Measurements from ENCODE around the gene CR1. TPM values are rescaled to one million over a fixed set of nuclear protein-coding genes. Genes with fewer than 3 reads are reported as not detected.

CR1 gene
- total and polyA plus RNA-seq, 2 of the 8 experiments (the other 6 are each of a cell fraction or from before 2014, with no cell fraction given): 0.15 to 0.22 TPM

- peaks cover 4 to 13% (median 11%) of the 10 kb centered on the region in 4 experiments; a peak in 6 of 7 replicates for H3K27me3 ChIP-seq (replicated peaks in 1 of 4; ENCODE audit: control insufficient read depth in 3 of 4, extremely low read depth in 1 of 4, insufficient read depth in 3 of 4, low read length in 3 of 4)
- no peak overlapping the region for H2BK12ac ChIP-seq (ENCODE audit: low read depth, low read length)
- FAIRE-seq: no peak
- ChIA-PET POLR2A (ENCODE audit: partially characterized antibody) (interaction anchor here (0.6 kb wide), 1 partner anchor 96 kb away, joined by 5 read pairs; no protein-coding TSS in a partner anchor), CTCF (ENCODE audit: partially characterized antibody) (interaction anchor here (0.6 to 1.6 kb wide), 6 partner anchors 8 to 279 kb away, joined by 3 to 5 read pairs (median 3); partner anchors contain the start of gene CR2)
- H3K23me2 ChIP-seq (ENCODE audit: low read depth, low read length): peaks cover 4% of the 10 kb centered on the region; the same call in 1 of the 2 replicates
- no peak overlapping the region for H4K91ac ChIP-seq (replicated peaks; ENCODE audit: insufficient read length, low read length)
- no peak overlapping the region for H3K4ac ChIP-seq (replicated peaks; ENCODE audit: insufficient read length, low read depth, low read length)
- no peak overlapping the region for H3K23ac ChIP-seq (ENCODE audit: insufficient read length)
- peaks cover 0 to 3% (median under 1%) of the 10 kb centered on the region in 4 experiments; a peak in 4 of 7 replicates for H3K4me1 ChIP-seq (replicated peaks in 1 of 4; ENCODE audit: control insufficient read depth in 3 of 4, insufficient read depth in 4 of 4, low read length in 3 of 4)
- H3K4me2 ChIP-seq (ENCODE audit: insufficient read depth in 1 of 2, low read depth in 2 of 2, low read length in 2 of 2): no peak overlapping the region
- 83% methylated on average over 5 of the region's 5 CpGs; no CpG with 5 or more reads in 1 of the 2 experiments for WGBS, 2 experiments (ENCODE audit: extremely low coverage in 1 of 2, insufficient coverage in 1 of 2, insufficient read length in 1 of 2, insufficient replicate concordance in 2 of 2, low coverage in 1 of 2, low lambda C conversion rate in 2 of 2, missing lambda C conversion rate in 1 of 2)
- H3K14ac ChIP-seq (ENCODE audit: insufficient read length): no peak overlapping the region
- H2AK5ac ChIP-seq (ENCODE audit: low read depth, low read length): no peak overlapping the region
- no peak overlapping the region for H3K18ac ChIP-seq (ENCODE audit: extremely low read depth, low read length)
- no peak overlapping the region for H3K4me3 ChIP-seq (ENCODE audit: extremely low read depth in 1 of 4, insufficient read depth in 2 of 4, low read depth in 3 of 4, low read length in 4 of 4)
- H3K9me3 ChIP-seq (ENCODE audit: insufficient read depth in 2 of 2, low read depth in 1 of 2, low read length in 1 of 2): no peaks in the 10 kb centered on the region
- no peak overlapping the region for H2BK5ac ChIP-seq (ENCODE audit: low read depth, low read length)
- no peak overlapping the region for H4K8ac ChIP-seq (ENCODE audit: extremely low read depth, insufficient read depth, low read length)
- H2BK120ac ChIP-seq (replicated peaks; ENCODE audit: low read depth, low read length): no peak overlapping the region
- no peaks in the 10 kb centered on the region for H3K79me1 ChIP-seq (ENCODE audit: low read depth, low read length)
- H3K79me2 ChIP-seq (ENCODE audit: control insufficient read depth in 1 of 2, insufficient read depth in 2 of 2, low read length in 2 of 2): no peaks in the 10 kb centered on the region
- H3K56ac ChIP-seq (replicated peaks; ENCODE audit: insufficient read length, low read depth, low read length): no peak overlapping the region
- no peak overlapping the region for H2BK15ac ChIP-seq (ENCODE audit: low read length)
- no peak overlapping the region for H2BK20ac ChIP-seq (ENCODE audit: low read length)
- H4K5ac ChIP-seq (ENCODE audit: insufficient read length, low read depth, low read length): no peak overlapping the region
- H3K27ac ChIP-seq (ENCODE audit: low read depth, low read length): no peak overlapping the region
- DNase-seq (ENCODE audit: low read depth in 1 of 2, low spot score in 2 of 2): no peak
- no peaks in the 10 kb centered on the region for H4K20me1 ChIP-seq (replicated peaks in 1 of 2; ENCODE audit: control insufficient read depth in 1 of 2, insufficient read depth in 2 of 2, low read length in 2 of 2)
- no peak overlapping the region for H2AFZ ChIP-seq (ENCODE audit: low read length)
- no peaks in the 10 kb centered on the region for H3K36me3 ChIP-seq (ENCODE audit: control insufficient read depth in 2 of 4, insufficient read depth in 4 of 4, low read length in 3 of 4)
- H3K9ac ChIP-seq (replicated peaks in 1 of 4; ENCODE audit: extremely low read depth in 1 of 4, low read depth in 3 of 4, low read length in 3 of 4): no peak overlapping the region
- TF ChIP-seq FOSL1 (IDR thresholded peaks at IDR 0.05; ENCODE audit: insufficient read depth, low read depth, low read length): no peak
Observed at GRCh38 chr1:207501071-207501470, 5.1 kb downstream of the CR1 start.
